Endothelial cell of hepatic sinusoid (primary cell): ENCODE measurements around the gene CT55.
"Not testable (repeated sequence)": the region's sequence is repeated elsewhere in the genome, so short reads cannot be mapped to it uniquely, and the experiment has no call there.

Experiments used
- in situ Hi-C: cut with HindIII; loops from 2 replicates; pipeline ENCODE4 v1.10.0; 2017; ENCODE audit warnings: low sequenced_read_pairs

Gene CT55

GRCh38 chrX:135170877-135171519 is at the start of gene CT55:
TSS of gene CT55 (minus strand) at chrX:135171398. CDS start at chrX:135171171, 227 bp downstream.
- in situ Hi-C loops = no loop called here

- in situ Hi-C loops = no loop called here
These were observed 42.1 kb upstream of the CT55 start for GRCh38 chrX:135213200-135213844.

GRCh38 chrX:135206427-135206826 is 35.2 kb upstream of the CT55 start:
- in situ Hi-C loops = not testable (repeated sequence)

- in situ Hi-C loops = no loop called here
These were observed 29.1 kb upstream of the CT55 start for GRCh38 chrX:135200297-135200696.

GRCh38 chrX:135194684-135195083 is 23.5 kb upstream of the CT55 start:
- in situ Hi-C loops = no loop called here

GRCh38 chrX:135193740-135194139 is 22.5 kb upstream of the CT55 start:
- in situ Hi-C loops = no loop called here

- in situ Hi-C loops = no loop called here
These were observed 20.6 kb upstream of the CT55 start for GRCh38 chrX:135191838-135192237.

GRCh38 chrX:135185795-135186443 is 14.7 kb upstream of the CT55 start:
- in situ Hi-C loops = no loop called here

GRCh38 chrX:135178636-135179035 is 7.4 kb upstream of the CT55 start:
- in situ Hi-C loops = no loop called here

- in situ Hi-C loops = no loop called here
These were observed 730 bp downstream of the CT55 start for GRCh38 chrX:135170468-135170867.

GRCh38 chrX:135169534-135169933 is 1.7 kb downstream of the CT55 start:
- in situ Hi-C loops = not testable (repeated sequence)

GRCh38 chrX:135168486-135168885 is 2.7 kb downstream of the CT55 start:
- in situ Hi-C loops = no loop called here

- in situ Hi-C loops = not testable (repeated sequence)
These were observed 16.5 kb downstream of the CT55 start for GRCh38 chrX:135154688-135155087.

GRCh38 chrX:135126145-135126544 is 45.1 kb downstream of the CT55 start:
- in situ Hi-C loops = not testable (repeated sequence)

GRCh38 chrX:135120056-135120576 is 51.1 kb downstream of the CT55 start, which contains the start of gene ETDB:
TSS of gene ETDB (minus strand) at chrX:135120526. CDS start at chrX:135119261, 1,265 bp downstream.
- in situ Hi-C loops = not testable (repeated sequence)

GRCh38 chrX:135116064-135116463 is 55.1 kb downstream of the CT55 start:
- in situ Hi-C loops = not testable (repeated sequence)

- in situ Hi-C loops = no loop called here
These were observed 56.8 kb downstream of the CT55 start for GRCh38 chrX:135114392-135114791.

GRCh38 chrX:135112743-135113142 is 58.5 kb downstream of the CT55 start:
- in situ Hi-C loops = no loop called here

- in situ Hi-C loops = no loop called here
These were observed 59.0 kb downstream of the CT55 start for GRCh38 chrX:135112096-135112729.

GRCh38 chrX:135109554-135109953 is 61.6 kb downstream of the CT55 start:
- in situ Hi-C loops = no loop called here
